Mesendoderm (in vitro differentiated cells): ENCODE measurements around the gene C16orf54.
"Not testable (repeated sequence)": the region's sequence is repeated elsewhere in the genome, so short reads cannot be mapped to it uniquely, and the experiment has no call there.

Experiments used
- DNase-seq: peaks from one replicate; pipeline ENCODE4 v3.0.0; 2013
- H2AK5ac ChIP-seq: 2 replicates; pipeline ENCODE4 v1.6.1; 2013; ENCODE audit warnings: low read length, inconsistent platforms
- H2BK120ac ChIP-seq: 2 replicates; pipeline ENCODE4 v1.6.1; 2013; ENCODE audit warnings: low read depth, mild to moderate bottlenecking, low read length, moderate library complexity, mixed read lengths
- H2BK15ac ChIP-seq: replicated peaks from 2 replicates; pipeline ENCODE4 v1.6.1; 2013; ENCODE audit warnings: low read depth, mild to moderate bottlenecking, moderate library complexity
- H2BK5ac ChIP-seq: 2 replicates; pipeline ENCODE4 v1.6.1; 2013; ENCODE audit warnings: low read length, inconsistent platforms
- H3K18ac ChIP-seq: 2 replicates; pipeline ENCODE4 v1.6.1; 2013; ENCODE audit warnings: mild to moderate bottlenecking, low read length, mixed read lengths
- H3K23ac ChIP-seq: one replicate; pipeline ENCODE4 v1.6.1; 2013; ENCODE audit warnings: low read length
- H3K27ac ChIP-seq: 2 replicates; pipeline ENCODE4 v1.5.1; 2013; ENCODE audit warnings: low read depth, mild to moderate bottlenecking, inconsistent platforms, low read length, moderate library complexity
- H3K27me3 ChIP-seq: 2 replicates; pipeline ENCODE4 v1.6.1; 2013; ENCODE audit warnings: low read length, control low read depth, mild to moderate bottlenecking, inconsistent platforms; ENCODE audit not compliant: insufficient read depth, poor library complexity
- H3K36me3 ChIP-seq: 2 replicates; pipeline ENCODE4 v1.6.1; 2013; ENCODE audit warnings: low read length, inconsistent platforms; ENCODE audit not compliant: control insufficient read depth, insufficient read depth
- H3K4ac ChIP-seq: one replicate; pipeline ENCODE4 v1.6.1; 2013; ENCODE audit warnings: low read depth, mild to moderate bottlenecking, low read length, moderate library complexity
- H3K4me1 ChIP-seq: 2 replicates; pipeline ENCODE4 v1.6.1; 2013; ENCODE audit warnings: low read depth, low read length, inconsistent platforms; ENCODE audit not compliant: control insufficient read depth
- H3K4me2 ChIP-seq: 2 replicates; pipeline ENCODE4 v1.6.1; 2013; ENCODE audit warnings: low read length
- H3K4me3 ChIP-seq: 2 replicates; pipeline ENCODE4 v1.5.1; 2013; ENCODE audit warnings: mild to moderate bottlenecking, low read length
- H3K56ac ChIP-seq: one replicate; pipeline ENCODE4 v1.6.1; 2013; ENCODE audit warnings: low read length
- H3K79me1 ChIP-seq: 2 replicates; pipeline ENCODE4 v1.6.1; 2013; ENCODE audit warnings: low read length, inconsistent platforms
- H3K79me2 ChIP-seq: 2 replicates; pipeline ENCODE4 v1.6.1; 2013; ENCODE audit warnings: mild to moderate bottlenecking, low read length; ENCODE audit not compliant: control insufficient read depth, insufficient read depth
- H3K9ac ChIP-seq: 2 replicates; pipeline ENCODE4 v1.6.1; 2013; ENCODE audit warnings: low read length, inconsistent platforms
- H4K5ac ChIP-seq: one replicate; pipeline ENCODE4 v1.6.1; 2013; ENCODE audit warnings: low read length
- H4K8ac ChIP-seq: one replicate; pipeline ENCODE4 v1.6.1; 2013; ENCODE audit warnings: low read depth, mild to moderate bottlenecking, control low read depth, low read length, moderate library complexity
- WGBS: extraction: QIAGEN DNeasy Blood & Tissue Kit; methylation state at CpG from one replicate; pipeline ENCODE4 v1.1.7; 2013; ENCODE audit warnings: low lambda C conversion rate, missing lambda C conversion rate; ENCODE audit not compliant: insufficient coverage; ENCODE audit errors: extremely low coverage; 5-methylcytosine and 5-hydroxymethylcytosine counted together

The C16orf54 gene

GRCh38 chr16:29695675-29696074 lies 50.1 kb downstream of the C16orf54 start:
- H2AK5ac ChIP-seq, H3K18ac ChIP-seq, H3K23ac ChIP-seq, H3K9ac ChIP-seq, H3K79me2 ChIP-seq, H3K27me3 ChIP-seq, H3K56ac ChIP-seq, H3K4ac ChIP-seq, H3K36me3 ChIP-seq, H3K4me2 ChIP-seq, H4K8ac ChIP-seq, DNase-seq, H4K5ac ChIP-seq, H3K27ac ChIP-seq, H2BK15ac ChIP-seq, H3K4me3 ChIP-seq, H2BK5ac ChIP-seq, H2BK120ac ChIP-seq, H3K79me1 ChIP-seq, H3K4me1 ChIP-seq: not testable (repeated sequence)
- WGBS = no CpG with 5 or more reads among the region's 3 CpGs

DNA sequence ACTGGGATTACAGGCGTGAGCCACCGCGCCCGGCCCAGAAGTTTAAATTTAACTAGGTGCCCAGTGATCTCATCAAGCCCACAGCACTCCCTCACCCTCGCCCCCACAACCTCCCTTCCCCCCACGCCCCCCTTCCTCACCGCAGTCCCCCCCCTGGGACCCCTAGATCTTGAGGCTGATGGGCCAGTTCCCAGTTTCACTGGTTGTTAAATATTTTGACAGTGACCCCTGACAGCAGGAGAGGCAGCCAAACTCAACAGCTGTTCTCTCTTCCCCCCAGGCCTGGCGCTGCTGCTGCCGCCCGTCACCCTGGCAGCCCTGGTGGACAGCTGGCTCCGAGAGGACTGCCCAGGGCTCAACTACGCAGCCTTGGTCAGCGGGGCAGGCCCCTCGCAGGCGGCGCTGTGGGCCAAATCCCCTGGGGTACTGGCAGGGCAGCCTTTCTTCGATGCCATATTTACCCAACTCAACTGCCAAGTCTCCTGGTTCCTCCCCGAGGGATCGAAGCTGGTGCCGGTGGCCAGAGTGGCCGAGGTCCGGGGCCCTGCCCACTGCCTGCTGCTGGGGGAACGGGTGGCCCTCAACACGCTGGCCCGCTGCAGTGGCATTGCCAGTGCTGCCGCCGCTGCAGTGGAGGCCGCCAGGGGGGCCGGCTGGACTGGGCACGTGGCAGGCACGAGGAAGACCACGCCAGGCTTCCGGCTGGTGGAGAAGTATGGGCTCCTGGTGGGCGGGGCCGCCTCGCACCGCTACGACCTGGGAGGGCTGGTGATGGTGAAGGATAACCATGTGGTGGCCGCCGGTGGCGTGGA lies 51.2 kb downstream of the C16orf54 start:
- no peak overlapping the region for H3K23ac ChIP-seq
- H3K4me3 ChIP-seq = no peak overlapping the region
- no peak overlapping the region for H3K4me2 ChIP-seq
- H3K18ac ChIP-seq = no peak overlapping the region
- peaks cover 3% of the 10 kb centered on the region for H3K36me3 ChIP-seq
- peaks cover 6% of the 10 kb centered on the region for H3K79me2 ChIP-seq
- H3K79me1 ChIP-seq = peaks cover 6% of the 10 kb centered on the region
- no peak overlapping the region for H2BK15ac ChIP-seq
- H3K56ac ChIP-seq = no peak overlapping the region
- no peak overlapping the region for H4K5ac ChIP-seq
- no peak overlapping the region for H2AK5ac ChIP-seq
- no peak overlapping the region for H3K4ac ChIP-seq
- H4K8ac ChIP-seq = no peak overlapping the region
- H2BK5ac ChIP-seq = no peak overlapping the region
- no peak for DNase-seq
- H3K9ac ChIP-seq = no peak overlapping the region
- no peak overlapping the region for H2BK120ac ChIP-seq
- no CpG with 5 or more reads among the region's 41 CpGs for WGBS
- no peaks in the 10 kb centered on the region for H3K4me1 ChIP-seq
- H3K27me3 ChIP-seq = no peaks in the 10 kb centered on the region
- H3K27ac ChIP-seq = no peak overlapping the region

GRCh38 chr16:29692606-29693005 lies 53.2 kb downstream of the C16orf54 start:
- not testable (repeated sequence) for H3K36me3 ChIP-seq, H3K4me3 ChIP-seq, H2BK5ac ChIP-seq, H4K8ac ChIP-seq, H3K4ac ChIP-seq, DNase-seq, H3K4me2 ChIP-seq, H3K27me3 ChIP-seq, H2BK120ac ChIP-seq, H4K5ac ChIP-seq, H2AK5ac ChIP-seq, H3K23ac ChIP-seq, H3K56ac ChIP-seq, H3K4me1 ChIP-seq, H3K18ac ChIP-seq, H2BK15ac ChIP-seq, H3K9ac ChIP-seq, H3K79me2 ChIP-seq, H3K27ac ChIP-seq, H3K79me1 ChIP-seq
- no CpG with 5 or more reads among the region's 26 CpGs for WGBS
